Left ventricle myocardium superior (tissue), 1 donor: Measurements from ENCODE around the gene C1QTNF2. TPM values are rescaled to one million over a fixed set of nuclear protein-coding genes. Genes with fewer than 3 reads are reported as not detected.
A peak's percentile ranks its signal among the peaks of the same experiment; 100 is the strongest.

Source experiments
- ATAC-seq: fragments of 200-7000 bp; cut with Tn5 transposase; one replicate; pipeline ENCODE4 v1.9.1; 2020; ENCODE audit warnings: mild to moderate bottlenecking, moderate library complexity
- DNase-seq: peaks from one replicate; pipeline ENCODE4 v3.0.0-alpha.2; 2020
- intact Hi-C: fragments of 100-400 bp; cut with micrococcal nuclease; formaldehyde crosslinking; loops from one replicate; pipeline ENCODE4 v1.11.0; 2022
- total RNA-seq: library from RNA; stranded (reverse); fragmentation: NEBNext Ultra II Directional; extraction: Animal tissue kit (Norgen Biotek cat#: 25700); gene quantifications from one replicate; pipeline ENCODE4 v1.2.1, GENCODE V29; 2021
- donor health status: DM: no; HTN: yes; CAD: no; lungs with severe emphysema.

C1QTNF2 gene
- total RNA-seq, 1 donor from 2014 or later, result 1.3 TPM

GRCh38 chr5:160376416-160376815, 6.0 kb upstream of the C1QTNF2 start:
- no peak for ATAC-seq

DNA sequence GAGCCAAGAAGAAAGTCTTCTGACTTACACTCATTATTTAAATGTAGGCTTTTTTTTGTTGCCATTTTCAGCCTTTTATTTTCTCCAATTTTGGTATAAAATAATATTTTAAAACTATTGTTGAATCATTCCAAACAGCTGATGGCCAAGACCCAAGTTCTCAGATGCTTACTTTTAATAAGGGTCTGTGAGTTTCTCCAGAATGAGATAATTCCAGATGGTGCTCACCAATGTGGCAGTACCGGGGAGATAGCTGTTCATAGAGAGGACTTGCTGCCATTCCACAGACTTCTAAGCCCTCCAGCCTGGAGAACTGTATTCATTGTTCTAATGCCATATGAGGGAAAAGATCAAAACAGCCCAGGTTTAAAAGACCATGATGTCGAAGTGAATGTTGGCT, 5.3 kb upstream of the C1QTNF2 start:
- DNase-seq (no peak), ATAC-seq (no peak)
- intact Hi-C loops, result no loop called here

More at GRCh38 chr5:160376416-160376815, 6.0 kb upstream of the C1QTNF2 start:
- no peak for DNase-seq
- intact Hi-C loops, result no loop called here

- DNase-seq, result no peak
- intact Hi-C loops, result no loop called here
- no peak for ATAC-seq
Observed at GRCh38 chr5:160375166-160375565, 4.7 kb upstream of the C1QTNF2 start.

DNA sequence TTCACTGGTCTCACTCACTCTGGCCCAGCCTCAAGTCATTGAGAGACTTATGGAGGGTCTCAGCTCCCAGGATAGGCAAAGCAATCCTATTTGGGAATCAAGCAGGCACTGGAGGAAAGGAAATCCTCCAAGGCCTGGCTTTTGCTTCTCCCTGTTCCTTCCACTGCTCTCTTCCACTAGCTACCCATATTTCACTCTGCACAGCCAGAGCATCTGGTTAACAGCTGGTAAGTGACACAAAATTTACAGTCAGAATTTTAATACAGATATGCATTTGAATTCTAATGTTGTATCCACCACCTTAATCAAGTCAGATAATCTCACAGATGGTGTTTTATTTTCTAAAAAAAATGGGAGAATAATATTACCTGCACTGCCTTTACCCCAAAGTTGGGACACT, 868 bp upstream of the C1QTNF2 start:
- intact Hi-C loops, result no loop called here
- ATAC-seq, result no peak
- DNase-seq, result no peak

- intact Hi-C loops, result no loop called here
- DNase-seq, result no peak
- ATAC-seq, result no peak
Observed at GRCh38 chr5:160370713-160371034, 248 bp upstream of the C1QTNF2 start.

GRCh38 chr5:160367885-160368284, 2.5 kb downstream of the C1QTNF2 start:
- no peak for ATAC-seq
- intact Hi-C loops, result no loop called here
- no peak for DNase-seq

DNA sequence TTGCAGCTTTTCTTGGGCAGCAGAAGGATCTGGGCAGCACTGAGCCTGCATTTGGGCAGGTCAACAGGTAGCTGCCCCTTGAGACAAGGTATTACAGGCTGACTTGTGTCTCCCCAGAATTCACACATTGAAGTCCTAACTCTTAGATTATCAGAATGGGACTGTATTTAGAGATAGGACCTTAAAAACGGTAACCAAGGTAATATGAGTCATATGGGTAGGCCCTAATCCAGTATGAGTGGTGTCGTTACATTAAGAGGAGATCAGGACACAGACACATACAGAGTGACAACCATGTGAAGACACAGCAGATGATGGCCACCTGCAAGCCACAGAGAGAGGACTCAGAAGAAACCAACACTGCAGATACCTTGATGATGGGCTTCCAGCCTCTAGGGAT, 3.2 kb downstream of the C1QTNF2 start:
- intact Hi-C loops, result no loop called here
- no peak for DNase-seq
- no peak for ATAC-seq

DNA sequence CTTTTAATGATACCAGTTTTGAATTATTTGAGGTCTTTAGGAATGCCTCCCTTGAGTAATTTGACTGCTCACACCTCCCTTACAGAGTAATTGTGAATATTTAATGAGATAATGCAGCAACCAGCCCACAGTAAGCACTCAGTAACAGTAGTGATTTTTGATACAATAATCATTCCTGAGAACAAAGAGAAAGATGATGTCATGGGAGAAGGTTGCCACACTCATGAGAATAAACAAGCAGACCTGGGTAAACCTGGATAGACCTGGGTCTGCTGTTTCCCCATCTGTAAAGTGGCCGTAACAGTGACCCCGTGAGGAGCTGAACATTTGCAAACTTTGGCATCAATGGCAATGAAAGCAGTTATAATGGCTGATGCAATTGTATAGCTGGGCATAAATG, 4.2 kb downstream of the C1QTNF2 start:
- intact Hi-C loops, result no loop called here
- no peak for DNase-seq

GRCh38 chr5:160363660-160364395, 6.6 kb downstream of the C1QTNF2 start:
- peak; percentile 19 for ATAC-seq
- no peak for DNase-seq

More for the DNA sequence above, 4.2 kb downstream of the C1QTNF2 start:
- no peak for ATAC-seq

GRCh38 chr5:160363211-160363610, 7.2 kb downstream of the C1QTNF2 start:
- DNase-seq (no peak), ATAC-seq (peak; percentile 40)
- intact Hi-C loops, result no loop called here

More at GRCh38 chr5:160363660-160364395, 6.6 kb downstream of the C1QTNF2 start:
- intact Hi-C loops, result no loop called here

- no peak for ATAC-seq
- intact Hi-C loops, result no loop called here
- no peak for DNase-seq
Observed at GRCh38 chr5:160361624-160362228, 8.7 kb downstream of the C1QTNF2 start.

- DNase-seq (no peak), ATAC-seq (no peak)
- intact Hi-C loops, result no loop called here
Observed at GRCh38 chr5:160360310-160360709, 10.1 kb downstream of the C1QTNF2 start.

DNA sequence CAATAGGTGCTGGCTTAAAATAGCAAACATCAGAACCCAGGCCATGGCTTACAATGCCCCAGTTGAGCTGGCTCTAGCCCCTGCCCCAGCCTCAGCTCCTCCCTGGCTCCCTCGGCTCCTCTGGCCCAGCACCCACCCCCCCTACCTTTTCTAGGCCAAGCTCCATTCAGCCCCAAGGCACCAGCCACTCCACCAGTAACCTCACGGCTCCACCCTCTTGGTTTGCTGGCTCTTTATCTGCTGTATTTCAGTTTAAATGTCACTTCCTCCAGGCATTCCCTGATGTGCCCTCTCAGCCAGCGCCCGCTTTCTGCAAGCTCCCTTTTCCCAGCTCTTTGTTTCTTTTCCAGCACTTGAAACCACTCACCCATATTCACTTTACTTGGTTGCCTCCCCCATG, 10.6 kb downstream of the C1QTNF2 start:
- intact Hi-C loops, result no loop called here
- DNase-seq (no peak), ATAC-seq (no peak)

DNA sequence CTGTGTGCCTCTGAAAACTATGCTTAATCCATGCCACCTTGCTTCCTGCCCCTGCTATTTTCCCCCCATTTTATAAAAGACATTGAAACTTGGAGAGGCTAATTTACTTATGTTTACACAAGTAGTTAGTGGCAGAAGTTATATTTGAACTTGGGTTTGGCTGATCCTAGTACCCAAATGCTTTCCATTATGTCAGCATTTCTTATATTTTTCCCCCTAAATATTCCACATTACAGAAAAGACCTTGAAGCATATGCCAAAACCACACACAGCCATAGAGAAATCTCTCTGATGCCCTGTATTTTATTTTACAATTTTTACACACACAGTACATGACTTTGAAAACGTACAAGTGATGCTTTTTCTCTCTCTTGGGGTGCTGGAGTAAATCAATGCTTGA, 11.2 kb downstream of the C1QTNF2 start:
- DNase-seq (no peak), ATAC-seq (no peak)
- intact Hi-C loops, result no loop called here

GRCh38 chr5:160357861-160358411, 12.5 kb downstream of the C1QTNF2 start:
- ATAC-seq (peak; percentile 87), DNase-seq (peak; percentile 59)
- intact Hi-C loops, result no loop called here

GRCh38 chr5:160357394-160357793, 13.0 kb downstream of the C1QTNF2 start:
- peak; percentile 13 for ATAC-seq
- DNase-seq, result no peak
- intact Hi-C loops, result no loop called here

- no peak for DNase-seq
- intact Hi-C loops, result no loop called here
- ATAC-seq, result no peak
Observed at GRCh38 chr5:160356550-160357347, 13.7 kb downstream of the C1QTNF2 start.

DNA sequence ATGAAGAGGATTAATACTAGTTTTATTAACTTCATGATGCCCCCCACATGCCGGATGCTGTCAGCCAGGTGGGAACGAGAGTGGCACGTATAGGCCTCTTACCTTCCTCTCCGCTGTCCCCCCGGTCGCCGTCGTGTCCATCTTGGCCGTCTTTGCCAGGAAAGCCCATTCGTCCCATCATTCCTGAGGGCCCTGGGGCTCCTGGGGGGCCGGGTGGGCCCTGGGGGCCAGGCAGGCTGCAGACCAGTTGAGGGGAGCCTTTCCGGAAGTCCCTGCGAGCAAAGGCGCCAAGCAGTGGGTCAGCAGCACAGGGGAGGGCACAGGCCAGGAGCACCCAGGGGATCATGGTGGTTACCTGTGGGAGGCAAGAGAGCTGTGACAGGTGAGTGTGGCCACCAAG, 15.8 kb downstream of the C1QTNF2 start:
- DNase-seq (no peak), ATAC-seq (no peak)
- intact Hi-C loops, result no loop called here

GRCh38 chr5:160353379-160353778, 17.0 kb downstream of the C1QTNF2 start:
- intact Hi-C loops, result no loop called here
- peak; percentile 60 for ATAC-seq
- DNase-seq, result peak; percentile 64

GRCh38 chr5:160352308-160352707, 18.1 kb downstream of the C1QTNF2 start:
- intact Hi-C loops, result no loop called here
- DNase-seq (no peak), ATAC-seq (no peak)
